ENCODE results near the gene SLC37A4.

DNA sequence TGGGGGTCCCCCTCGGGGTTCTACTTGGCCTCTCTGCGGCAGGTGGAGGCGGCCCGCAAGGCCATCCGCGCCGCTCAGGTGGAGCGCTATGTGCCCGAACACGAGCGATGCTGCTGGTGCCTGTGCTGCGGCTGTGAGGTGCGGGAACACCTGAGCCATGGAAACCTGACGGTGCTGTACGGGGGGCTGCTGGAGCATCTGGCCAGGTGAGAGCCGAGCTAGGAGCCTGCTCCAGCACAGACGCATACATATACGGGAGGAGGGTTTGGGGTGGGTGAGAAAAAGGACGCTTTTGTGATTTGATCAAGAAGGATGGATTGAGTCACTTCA lies 32.3 kb downstream of the SLC37A4 start:
- no peak for TF ChIP-seq POLR2A (IDR thresholded peaks at IDR 0.05)
- TF ChIP-seq, protein P1, sequence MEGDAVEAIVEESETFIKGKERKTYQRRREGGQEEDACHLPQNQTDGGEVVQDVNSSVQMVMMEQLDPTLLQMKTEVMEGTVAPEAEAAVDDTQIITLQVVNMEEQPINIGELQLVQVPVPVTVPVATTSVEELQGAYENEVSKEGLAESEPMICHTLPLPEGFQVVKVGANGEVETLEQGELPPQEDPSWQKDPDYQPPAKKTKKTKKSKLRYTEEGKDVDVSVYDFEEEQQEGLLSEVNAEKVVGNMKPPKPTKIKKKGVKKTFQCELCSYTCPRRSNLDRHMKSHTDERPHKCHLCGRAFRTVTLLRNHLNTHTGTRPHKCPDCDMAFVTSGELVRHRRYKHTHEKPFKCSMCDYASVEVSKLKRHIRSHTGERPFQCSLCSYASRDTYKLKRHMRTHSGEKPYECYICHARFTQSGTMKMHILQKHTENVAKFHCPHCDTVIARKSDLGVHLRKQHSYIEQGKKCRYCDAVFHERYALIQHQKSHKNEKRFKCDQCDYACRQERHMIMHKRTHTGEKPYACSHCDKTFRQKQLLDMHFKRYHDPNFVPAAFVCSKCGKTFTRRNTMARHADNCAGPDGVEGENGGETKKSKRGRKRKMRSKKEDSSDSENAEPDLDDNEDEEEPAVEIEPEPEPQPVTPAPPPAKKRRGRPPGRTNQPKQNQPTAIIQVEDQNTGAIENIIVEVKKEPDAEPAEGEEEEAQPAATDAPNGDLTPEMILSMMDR (IDR thresholded peaks at IDR 0.05): no peak
- no peak for TF ChIP-seq EP300 (IDR thresholded peaks at IDR 0.05)

All from tibial nerve (tissue), 4 donors.